HPDE6-E6E7 (cell line): Measurements from ENCODE around the gene F13A1.

Experiments used
- DNase-seq: peaks from one replicate; pipeline ENCODE4 v3.0.0; 2011; ENCODE audit warnings: missing footprints; ENCODE audit errors: extremely low spot score

F13A1 gene

GRCh38 chr6:6319952-6320811 lies at the start of gene F13A1:
Gene F13A1 (minus strand): TSS chr6:6320662. CDS start chr6:6318664, 1,998 bp downstream.
- no peak for DNase-seq

- DNase-seq = no peak
Observed at GRCh38 chr6:6368684-6369052, 48.2 kb upstream of the F13A1 start.

- no peak for DNase-seq
Observed at GRCh38 chr6:6368040-6368683, 47.7 kb upstream of the F13A1 start.

- DNase-seq = no peak
Observed at GRCh38 chr6:6366803-6367202, 46.3 kb upstream of the F13A1 start.

- DNase-seq = no peak
Observed at GRCh38 chr6:6365242-6365641, 44.8 kb upstream of the F13A1 start.

- DNase-seq = no peak
Observed at GRCh38 chr6:6362056-6362840, 41.8 kb upstream of the F13A1 start.

- DNase-seq = no peak
Observed at GRCh38 chr6:6357530-6357929, 37.1 kb upstream of the F13A1 start.

GRCh38 chr6:6357032-6357431 lies 36.6 kb upstream of the F13A1 start:
- no peak for DNase-seq

- DNase-seq = no peak
Observed at GRCh38 chr6:6352772-6353171, 32.3 kb upstream of the F13A1 start.

- DNase-seq = no peak
Observed at GRCh38 chr6:6351511-6352025, 31.1 kb upstream of the F13A1 start.

GRCh38 chr6:6350696-6351095 lies 30.2 kb upstream of the F13A1 start:
- no peak for DNase-seq

GRCh38 chr6:6348256-6348655 lies 27.8 kb upstream of the F13A1 start:
- DNase-seq = no peak

- DNase-seq = no peak
Observed at GRCh38 chr6:6346427-6347023, 26.1 kb upstream of the F13A1 start.

- no peak for DNase-seq
Observed at GRCh38 chr6:6333501-6333900, 13.0 kb upstream of the F13A1 start.

GRCh38 chr6:6332811-6333244 lies 12.4 kb upstream of the F13A1 start:
- DNase-seq = no peak

GRCh38 chr6:6331946-6332601 lies 11.6 kb upstream of the F13A1 start:
- no peak for DNase-seq

GRCh38 chr6:6331393-6331792 lies 10.9 kb upstream of the F13A1 start:
- DNase-seq = no peak

- no peak for DNase-seq
Observed at GRCh38 chr6:6330407-6330806, 9.9 kb upstream of the F13A1 start.

GRCh38 chr6:6328451-6328850 lies 8.0 kb upstream of the F13A1 start:
- DNase-seq = no peak

GRCh38 chr6:6323352-6323751 lies 2.9 kb upstream of the F13A1 start:
- no peak for DNase-seq

- DNase-seq = no peak
Observed at GRCh38 chr6:6320901-6321300, 439 bp upstream of the F13A1 start.
